HG03097 (cell line): ENCODE data around the gene ANAPC5.

Source experiments
- ATAC-seq: cut with Tn5 transposase; IDR thresholded peaks from one replicate; pipeline ENCODE4 v1.9.1; 2021; ENCODE audit not compliant: unreplicated experiment, low FRiP score

The ANAPC5 gene

DNA sequence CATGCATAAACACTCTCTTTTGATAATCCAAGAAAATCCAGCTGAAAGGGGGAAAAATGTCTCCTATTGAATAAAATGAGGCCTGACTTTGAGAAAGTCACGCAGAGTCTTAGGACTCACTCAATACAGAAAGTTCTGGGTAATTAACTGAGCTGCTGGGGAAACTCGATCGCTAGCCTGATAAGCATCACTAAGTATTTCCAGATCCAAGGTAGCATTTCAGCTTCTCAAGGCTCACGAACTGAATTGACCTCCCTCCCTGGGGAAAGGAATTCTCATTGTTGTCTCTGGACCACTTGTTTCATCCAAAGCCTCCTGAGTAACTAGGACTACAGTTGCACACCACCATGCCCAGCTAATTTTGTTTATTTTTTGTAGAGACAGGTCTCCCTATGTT lies 13.8 kb upstream of the ANAPC5 start:
- ATAC-seq, result no peak

DNA sequence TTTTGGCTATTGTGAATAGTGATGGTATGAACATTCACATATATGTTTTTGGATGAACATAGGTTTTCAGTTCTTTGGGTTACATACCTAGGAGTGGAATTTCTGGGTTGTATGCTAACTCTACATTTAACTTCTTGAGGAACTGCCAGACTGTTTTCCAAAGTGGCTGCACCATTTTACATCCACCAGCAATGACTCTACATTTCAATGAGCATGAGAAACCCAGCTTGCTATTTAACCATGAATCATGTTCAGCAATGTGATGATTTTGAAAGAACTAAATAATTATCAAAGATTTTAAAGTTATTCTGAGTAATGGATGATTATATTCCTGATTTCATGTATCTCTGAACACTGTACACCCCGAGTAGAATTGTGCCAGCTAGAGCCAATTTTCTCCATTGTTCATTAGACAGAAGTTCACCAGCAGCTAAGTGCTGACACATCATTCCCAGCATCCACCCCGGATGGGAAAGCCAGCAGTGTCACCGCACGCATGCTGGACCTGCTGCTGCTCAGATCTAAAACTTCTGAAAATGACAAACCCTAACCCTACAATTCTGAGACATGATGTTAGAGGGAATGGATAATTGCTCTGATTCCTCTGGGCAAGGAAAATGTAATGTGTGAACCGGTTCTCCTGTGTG lies 13.3 kb upstream of the ANAPC5 start:
- ATAC-seq, result no peak

DNA sequence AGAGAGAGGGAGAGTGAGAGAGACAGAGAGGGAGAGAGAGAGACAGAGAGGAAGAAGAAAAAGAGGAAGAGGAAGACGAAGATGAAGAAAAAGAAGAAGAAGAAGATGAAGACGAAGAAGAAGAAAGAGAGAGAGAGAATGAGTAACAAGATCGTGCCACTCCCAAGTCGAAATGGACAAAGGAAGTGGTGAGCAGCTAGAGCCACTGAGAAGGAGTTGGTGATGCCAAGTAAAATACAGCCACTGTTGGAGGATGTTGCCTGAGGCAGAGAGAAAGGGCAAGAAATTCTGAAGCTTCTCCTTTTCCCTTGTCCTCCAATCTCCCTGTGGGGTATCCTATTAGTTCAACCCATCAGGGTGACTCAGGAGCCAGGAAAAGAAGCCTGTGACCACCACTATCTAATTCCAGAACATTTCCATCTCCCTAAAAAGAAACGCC lies 12.5 kb upstream of the ANAPC5 start:
- ATAC-seq, result no peak

DNA sequence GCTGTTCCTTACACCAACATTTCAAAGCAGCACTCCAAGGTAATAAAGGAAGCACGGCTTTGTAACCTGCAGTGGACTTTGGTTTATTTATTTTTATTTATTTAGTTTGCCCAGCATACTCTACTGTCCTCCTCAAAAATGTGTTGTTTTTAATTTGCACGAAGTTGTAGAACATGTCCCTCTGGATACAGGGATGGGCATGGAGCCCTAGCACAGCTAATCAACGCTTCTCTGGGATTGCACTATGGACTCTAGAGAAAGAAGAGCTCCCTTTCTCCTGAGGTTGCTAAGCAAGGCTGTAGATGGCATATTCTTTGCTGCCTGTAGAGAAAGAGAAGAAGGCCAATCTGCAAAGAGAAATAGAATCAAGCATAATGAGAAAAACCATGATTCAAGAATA lies 5.9 kb upstream of the ANAPC5 start:
- no peak for ATAC-seq

DNA sequence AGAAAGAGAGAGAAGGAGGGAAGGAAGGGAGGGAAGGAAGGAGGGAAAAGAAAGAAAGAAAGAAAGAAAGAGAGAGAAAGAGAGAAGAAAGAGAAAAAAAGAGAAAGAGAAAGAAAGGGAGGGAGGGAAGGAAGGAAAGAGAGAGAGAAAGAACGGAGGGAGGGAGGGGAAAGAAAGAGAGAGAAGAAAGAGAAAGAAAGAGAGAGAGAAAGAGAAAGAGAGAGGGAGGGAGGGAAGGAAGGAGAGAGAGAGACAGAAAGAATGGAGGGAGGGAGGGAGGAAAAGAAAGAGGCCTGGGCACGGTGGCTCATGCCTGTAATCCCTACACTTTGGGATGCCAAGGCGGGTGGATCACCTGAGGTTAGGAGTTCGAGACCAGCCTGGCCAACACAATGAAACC lies 5.1 kb upstream of the ANAPC5 start:
- no peak for ATAC-seq

DNA sequence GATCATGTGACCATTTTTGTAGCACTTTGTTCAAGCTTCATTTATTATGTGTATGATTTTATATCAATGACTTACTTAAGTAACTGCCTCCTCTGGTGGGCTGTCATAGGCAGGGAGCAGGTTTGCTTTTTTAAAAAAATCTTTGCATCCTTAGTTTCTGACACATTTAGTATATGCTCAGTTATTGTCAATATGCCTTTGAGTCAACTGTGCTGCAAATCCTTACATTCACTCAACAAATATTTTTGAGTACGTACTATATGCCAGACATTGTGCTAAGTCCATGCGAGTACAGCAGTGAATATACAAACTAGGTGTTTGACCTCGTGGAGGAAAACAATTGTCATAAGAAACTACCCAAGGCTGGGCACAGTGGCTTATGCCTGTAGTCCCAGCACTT lies 4.4 kb upstream of the ANAPC5 start:
- ATAC-seq, result no peak

DNA sequence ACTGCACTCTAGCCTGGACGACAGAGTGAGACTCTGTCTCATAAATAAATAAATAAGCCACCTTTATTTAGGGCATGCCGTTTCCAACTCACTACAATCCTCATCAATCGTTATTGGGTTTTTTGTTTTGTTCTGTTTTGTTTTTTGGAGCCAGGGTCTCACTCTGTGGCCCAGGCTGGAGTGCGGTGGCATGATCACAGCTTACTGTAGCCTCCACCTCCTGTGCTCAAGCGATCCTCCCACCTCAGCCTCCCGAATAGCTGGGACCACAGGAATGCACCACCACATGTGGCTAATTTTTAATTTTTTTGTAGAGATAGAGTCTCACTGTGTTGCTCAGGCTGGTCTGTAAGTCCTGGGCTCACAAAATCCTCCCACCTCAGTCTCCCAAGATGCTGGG lies 3.6 kb upstream of the ANAPC5 start:
- ATAC-seq, result no peak

DNA sequence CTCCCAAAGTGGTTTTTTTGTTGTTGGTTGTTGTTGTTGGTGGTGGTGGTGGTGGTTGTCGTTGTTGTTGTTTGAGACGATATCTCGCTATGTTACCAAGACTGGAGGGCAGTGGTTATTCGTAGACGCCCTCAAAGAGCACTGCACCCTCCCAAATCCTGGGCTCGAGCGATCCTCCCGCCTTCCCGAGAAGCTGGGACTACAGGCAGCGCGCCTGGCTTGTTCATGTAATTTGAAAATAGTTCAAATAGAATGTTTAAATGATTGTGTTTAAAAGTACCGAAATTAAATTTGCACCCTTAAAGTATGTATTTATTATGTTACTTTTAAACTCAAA lies 439 bp upstream of the ANAPC5 start:
- ATAC-seq, result no peak

DNA sequence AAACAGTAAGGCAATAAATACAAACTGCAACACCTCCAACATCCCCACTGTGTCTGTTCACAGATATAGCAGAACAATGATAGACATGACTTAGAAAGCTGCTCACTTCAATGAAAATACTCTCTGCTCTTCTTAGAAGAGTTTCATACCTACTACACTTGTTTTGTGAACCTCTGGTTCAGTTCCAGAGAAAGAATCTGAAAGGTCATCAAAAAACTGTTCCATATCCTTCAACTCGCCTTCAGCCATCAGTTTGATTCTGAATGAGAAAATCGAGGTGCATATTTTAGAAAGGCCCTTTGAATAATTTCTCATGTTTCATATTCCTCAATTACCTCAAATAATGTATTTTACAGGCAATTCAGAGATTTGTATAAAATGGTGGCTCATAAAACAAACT lies 5.5 kb downstream of the ANAPC5 start:
- no peak for ATAC-seq

DNA sequence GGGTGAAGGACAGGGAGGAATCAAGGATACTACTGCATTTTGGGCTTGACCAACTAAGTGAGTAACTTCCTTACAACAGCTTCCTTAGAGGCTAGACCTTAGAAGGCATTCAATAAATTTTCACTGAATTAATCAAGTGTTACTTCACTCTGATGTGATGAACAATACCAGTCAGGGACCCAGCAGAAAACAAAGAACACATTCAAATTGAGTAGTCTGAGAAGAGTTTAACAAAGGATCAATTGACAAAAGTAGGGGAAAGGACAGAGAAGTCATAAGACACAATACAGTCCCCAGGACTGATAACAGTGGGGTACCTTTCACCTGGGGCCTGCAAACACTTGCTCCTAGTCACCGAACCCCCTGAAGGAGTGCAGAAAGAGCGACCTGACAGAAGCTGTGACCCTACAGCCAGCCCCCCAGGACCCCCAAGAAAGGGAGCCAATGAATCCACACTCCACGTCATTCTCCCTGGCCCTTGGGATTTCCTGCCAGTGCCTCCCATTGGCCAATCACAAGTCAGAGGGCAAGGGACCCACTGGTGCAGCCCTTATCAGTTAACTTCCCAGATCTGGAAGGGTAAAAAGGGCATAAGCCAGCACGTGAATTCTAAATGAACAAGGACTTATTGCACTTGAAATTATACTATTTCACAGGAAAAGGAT lies 6.9 kb downstream of the ANAPC5 start:
- no peak for ATAC-seq

DNA sequence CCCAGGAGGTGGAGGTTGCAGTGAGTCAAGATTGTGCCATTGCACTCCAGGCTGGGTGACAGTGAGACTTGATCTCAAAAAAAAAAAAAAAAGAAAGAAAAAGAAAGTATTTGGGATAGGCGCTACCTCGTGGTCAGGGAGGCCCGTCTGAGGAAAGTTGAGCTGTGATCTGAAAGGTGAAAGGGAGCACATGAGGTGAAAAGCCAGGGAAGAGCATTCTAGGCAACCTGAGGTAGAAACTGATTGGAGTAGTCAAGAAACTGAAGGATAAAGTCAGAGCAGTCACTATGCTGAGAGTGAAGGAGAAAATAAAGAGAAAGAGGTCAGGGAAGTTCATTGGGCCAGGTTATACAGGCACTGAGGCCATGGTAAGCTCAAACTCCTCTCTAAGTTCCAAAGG lies 7.7 kb downstream of the ANAPC5 start:
- ATAC-seq, result no peak

DNA sequence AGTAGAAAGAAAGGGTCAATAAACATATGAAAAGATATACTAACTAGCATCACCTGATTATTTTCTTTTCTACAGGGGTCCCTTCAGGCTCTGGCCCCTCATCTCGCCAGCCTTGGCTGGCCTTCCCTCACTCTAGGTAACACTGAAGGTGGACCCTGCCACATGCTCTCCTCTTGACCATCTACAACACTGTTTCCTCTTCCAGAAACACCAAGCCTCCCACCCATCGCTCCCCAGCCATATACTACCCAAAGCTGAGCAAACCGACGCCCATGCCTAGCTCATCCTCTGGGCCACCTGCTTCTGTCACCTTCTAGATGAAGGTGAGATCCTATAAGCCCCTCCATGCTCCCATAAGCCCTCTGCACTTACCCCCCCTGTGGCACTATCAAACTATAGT lies 14.8 kb downstream of the ANAPC5 start:
- no peak for ATAC-seq

DNA sequence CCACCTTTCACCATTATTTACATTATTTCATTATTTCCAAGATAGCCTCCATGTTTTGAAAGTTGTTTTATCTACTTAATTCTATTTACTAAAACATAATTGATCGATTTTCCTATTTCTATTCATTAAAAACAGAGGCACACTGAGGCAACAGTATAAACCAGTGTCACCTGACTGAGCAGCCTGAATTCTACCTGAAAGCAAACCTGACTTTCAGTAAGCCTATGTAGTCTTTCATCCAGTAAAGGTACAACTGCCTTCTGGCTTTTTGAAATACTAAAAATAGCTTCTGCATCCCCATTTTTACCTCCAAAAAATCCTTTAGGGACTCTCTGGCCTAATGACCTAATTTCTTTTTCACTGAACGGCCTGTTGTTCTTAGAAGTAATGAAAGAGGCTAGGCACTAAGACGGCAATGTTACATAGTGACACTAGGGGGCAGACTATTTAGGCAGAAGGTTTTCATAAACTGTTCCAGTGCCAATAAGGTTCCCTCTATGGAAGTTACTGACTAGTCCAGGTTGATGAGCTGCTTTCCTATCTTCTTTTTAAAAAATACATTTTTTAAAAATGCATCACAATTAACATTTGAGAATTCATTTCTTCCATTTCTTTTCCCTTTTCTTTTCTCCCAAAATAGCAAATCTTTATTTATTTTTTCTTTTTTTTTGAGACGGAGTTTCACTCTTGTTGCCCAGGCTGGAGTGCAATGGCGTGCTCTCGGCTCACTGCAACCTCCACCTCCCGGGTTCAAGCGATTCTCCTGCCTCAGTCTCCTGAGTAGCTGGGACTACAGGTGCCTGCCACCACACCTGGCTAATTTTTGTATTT lies 17.5 kb downstream of the ANAPC5 start:
- no peak for ATAC-seq

DNA sequence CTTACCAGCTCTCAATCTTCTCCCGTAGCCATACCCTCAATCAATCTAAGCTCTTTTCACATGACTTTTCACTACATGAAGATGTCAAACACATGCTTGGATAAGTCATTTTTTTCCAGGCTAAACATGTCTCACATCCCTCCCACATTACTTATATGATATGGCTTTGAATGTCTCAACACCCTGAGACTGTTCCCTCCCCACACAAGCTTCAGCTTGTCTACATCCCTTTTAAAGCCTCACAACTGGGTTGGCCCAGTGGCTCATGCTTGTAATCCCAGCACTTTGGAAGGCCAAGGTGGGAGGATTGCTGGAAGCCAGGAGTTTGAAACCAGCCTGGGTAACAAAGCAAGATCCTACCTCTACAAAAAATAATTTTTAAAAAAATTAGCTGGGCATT lies 18.5 kb downstream of the ANAPC5 start:
- ATAC-seq, result no peak

DNA sequence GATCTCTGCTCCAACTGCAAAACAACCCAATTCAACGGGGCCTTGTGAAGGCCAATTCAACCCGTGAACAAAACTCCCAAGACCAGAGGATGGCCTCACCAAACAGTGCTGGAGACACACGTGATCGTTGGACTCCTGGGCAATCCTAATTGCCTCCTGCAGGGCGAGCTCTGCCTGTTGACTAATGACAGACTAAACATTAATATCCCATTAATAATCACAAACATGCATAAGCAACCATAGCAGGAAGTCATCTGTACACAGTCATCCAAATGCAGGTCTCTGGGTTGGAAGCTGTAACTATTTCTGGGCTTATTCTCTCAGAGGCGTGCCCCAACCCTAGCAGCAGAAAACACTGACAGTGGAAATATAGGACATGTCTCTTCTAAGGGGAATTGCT lies 21.0 kb downstream of the ANAPC5 start:
- ATAC-seq, result no peak

DNA sequence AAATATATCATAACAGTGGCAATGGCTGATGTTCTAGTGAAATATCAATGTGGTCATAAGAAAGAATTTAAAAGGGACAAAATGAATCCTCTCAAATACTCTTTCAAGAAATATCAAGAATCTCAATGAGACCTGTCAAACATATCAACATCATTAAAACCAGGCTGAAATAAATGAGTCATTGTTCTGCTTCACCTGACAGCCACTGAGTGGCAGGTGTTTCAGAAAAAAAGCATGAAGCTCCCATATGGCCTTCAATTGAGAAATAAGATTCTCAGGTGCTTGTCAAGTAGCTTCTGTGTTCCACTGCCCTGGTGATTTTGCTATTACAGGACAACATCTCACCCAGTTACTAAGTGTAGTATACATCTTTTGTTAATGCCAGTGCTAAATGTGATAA lies 21.5 kb downstream of the ANAPC5 start:
- no peak for ATAC-seq

DNA sequence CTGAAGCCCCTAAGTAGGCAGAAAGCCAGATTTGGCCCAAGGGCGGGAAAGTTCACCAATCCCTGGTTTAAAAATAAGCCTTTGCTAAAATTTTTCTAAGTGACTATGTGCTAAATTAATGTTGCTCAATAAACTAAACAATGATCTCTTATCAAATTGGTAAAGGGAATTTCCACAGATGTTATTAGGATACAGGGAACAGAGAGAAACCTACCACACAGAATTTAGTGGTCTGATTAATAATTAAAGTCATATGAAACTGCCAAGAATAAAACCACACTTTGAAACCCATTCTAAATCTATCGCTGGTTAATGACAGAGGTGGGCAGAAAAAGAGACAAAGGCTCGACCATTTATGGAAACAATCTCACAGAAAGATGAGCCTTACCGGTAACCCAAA lies 22.0 kb downstream of the ANAPC5 start:
- ATAC-seq, result no peak

DNA sequence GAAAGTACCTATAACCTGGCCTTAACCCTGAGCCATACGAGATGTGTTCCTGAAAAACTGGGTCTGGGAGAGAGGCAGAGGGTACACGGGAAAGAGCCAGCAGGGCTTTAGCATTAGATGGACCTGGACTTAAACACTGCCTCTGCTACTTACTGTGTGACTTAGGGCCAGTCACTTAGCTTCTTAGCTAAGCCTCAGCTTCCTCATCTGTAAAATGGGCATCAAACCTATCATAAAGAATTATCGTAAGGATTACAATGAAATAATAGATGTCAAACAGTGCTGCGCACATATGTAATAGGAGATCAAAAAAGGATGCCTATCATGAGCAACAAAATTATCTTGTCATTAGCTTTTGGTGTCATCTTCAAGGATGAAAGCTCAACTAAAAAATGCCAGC lies 23.6 kb downstream of the ANAPC5 start:
- no peak for ATAC-seq

DNA sequence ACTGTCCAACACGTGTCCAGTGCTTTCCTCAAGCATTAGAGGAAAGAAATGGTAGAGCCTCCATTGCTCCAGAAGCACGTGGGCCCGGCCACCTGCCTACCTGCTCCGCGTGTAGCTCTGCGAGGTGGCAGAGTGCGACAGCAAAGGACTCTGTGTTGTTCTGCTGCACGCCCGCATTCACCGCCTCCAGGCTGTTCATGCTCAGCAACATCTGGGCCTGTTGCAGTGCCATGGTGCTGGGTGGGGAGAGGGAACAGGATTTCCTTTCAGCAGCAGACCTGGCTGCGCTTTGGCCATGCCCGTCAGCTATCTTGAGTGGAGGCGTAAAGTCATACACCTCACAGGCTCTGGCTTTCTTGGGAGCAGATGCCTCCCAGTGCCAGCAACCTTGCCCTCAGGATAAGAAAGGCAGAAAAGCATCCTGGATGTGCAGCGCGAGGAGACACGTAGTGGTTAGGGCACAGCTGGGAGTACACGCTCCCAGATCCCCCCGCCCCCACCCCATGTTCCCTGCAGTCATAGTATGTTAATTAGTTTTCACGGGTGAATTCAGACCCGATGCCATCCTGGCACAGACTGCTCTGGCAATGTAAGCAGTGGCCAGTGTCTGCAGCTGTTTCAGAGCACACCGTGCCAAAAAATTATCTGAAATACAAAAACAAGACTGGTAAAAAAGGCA lies 25.1 kb downstream of the ANAPC5 start:
- ATAC-seq, result no peak

DNA sequence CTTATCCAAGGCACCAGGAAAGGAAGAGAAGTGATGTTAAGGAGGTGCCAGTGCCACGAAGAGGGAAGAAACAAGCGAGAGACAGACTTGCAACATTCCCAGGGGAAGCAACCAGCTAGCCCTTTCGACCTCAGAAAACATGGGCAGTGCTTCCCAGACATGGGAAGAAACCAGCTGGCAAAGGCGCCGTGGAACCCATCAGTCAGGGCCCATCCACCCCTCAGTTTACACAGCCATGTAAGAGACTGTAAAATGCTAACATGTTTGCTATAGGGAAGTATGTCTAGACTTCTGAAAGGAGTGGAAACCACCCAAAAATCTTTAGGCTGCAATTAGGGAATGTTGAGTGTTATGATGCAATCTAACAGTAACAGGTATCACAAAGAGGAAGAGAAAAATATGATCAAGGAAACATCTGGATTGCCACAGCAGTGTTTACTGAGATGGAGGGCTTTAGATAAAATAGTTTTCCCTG lies 26.3 kb downstream of the ANAPC5 start:
- ATAC-seq, result no peak

DNA sequence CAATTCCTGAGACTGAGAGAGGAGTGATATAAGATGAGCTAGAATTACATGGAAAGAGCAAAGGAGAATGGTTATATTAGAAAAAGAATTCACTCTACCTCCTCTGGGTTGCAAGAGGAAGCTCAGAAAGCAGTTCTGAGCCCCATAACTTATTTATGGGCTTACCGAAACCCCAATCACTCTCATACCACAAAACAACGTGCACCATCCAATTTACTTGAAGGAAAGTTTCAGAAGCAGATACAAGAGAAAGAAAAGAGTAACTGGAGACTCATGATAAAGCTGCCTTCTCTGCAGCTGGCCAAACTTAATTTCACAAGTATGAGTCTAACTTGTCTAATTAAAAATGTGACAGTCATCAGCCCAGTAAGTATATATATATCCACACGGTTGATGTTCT lies 28.3 kb downstream of the ANAPC5 start:
- ATAC-seq, result no peak
